Myocyte (in vitro differentiated cells): ENCODE measurements around the gene FRRS1. TPM values are rescaled to one million over a fixed set of nuclear protein-coding genes. Genes with fewer than 3 reads are reported as not detected.
"Not testable (repeated sequence)": the region's sequence is repeated elsewhere in the genome, so short reads cannot be mapped to it uniquely, and the experiment has no call there.

Experiments
- DNase-seq: peaks from one replicate; pipeline ENCODE4 v3.0.0-alpha.2; 2012; ENCODE audit warnings: low read depth
- polyA plus RNA-seq: library from polyadenylated mRNA; unstranded; fragments of >200 nt; gene quantifications from one replicate; pipeline ENCODE4 v1.2.1, GENCODE V29; 2012; ENCODE audit warnings: missing spikeins
- total RNA-seq: library from RNA; depleted of rRNA; stranded (reverse); fragments of >200 nt; gene quantifications from 2 replicates; pipeline ENCODE4 v1.2.3, GENCODE V29; 2014

Gene FRRS1
- 4.1 and 5.6 TPM in 2 replicates for total RNA-seq
- polyA plus RNA-seq: 1.8 TPM

- DNase-seq: peak; percentile 73
Measured at GRCh38 chr1:99766378-99766800, at the start of gene FRRS1. Gene FRRS1 (minus strand): TSS chr1:99766635. CDS start chr1:99748768, 17,867 bp downstream.

- no peak for DNase-seq
Measured at GRCh38 chr1:99814373-99814900, 48.0 kb upstream of the FRRS1 start.

GRCh38 chr1:99811747-99812146 lies 45.3 kb upstream of the FRRS1 start:
- DNase-seq: no peak

- DNase-seq: no peak
Measured at GRCh38 chr1:99811075-99811474, 44.6 kb upstream of the FRRS1 start.

GRCh38 chr1:99808391-99809115 lies 42.1 kb upstream of the FRRS1 start:
- peak; percentile 87 for DNase-seq

- no peak for DNase-seq
Measured at GRCh38 chr1:99806882-99807281, 40.4 kb upstream of the FRRS1 start.

GRCh38 chr1:99801584-99801983 lies 35.1 kb upstream of the FRRS1 start:
- no peak for DNase-seq

GRCh38 chr1:99793861-99794260 lies 27.4 kb upstream of the FRRS1 start:
- DNase-seq: not testable (repeated sequence)

GRCh38 chr1:99789715-99790114 lies 23.3 kb upstream of the FRRS1 start:
- no peak for DNase-seq

- DNase-seq: no peak
Measured at GRCh38 chr1:99788896-99789295, 22.5 kb upstream of the FRRS1 start.

- no peak for DNase-seq
Measured at GRCh38 chr1:99786751-99787501, 20.5 kb upstream of the FRRS1 start.

- no peak for DNase-seq
Measured at GRCh38 chr1:99784809-99785255, 18.4 kb upstream of the FRRS1 start.

GRCh38 chr1:99784143-99784542 lies 17.7 kb upstream of the FRRS1 start:
- peak; percentile 50 for DNase-seq

- DNase-seq: no peak
Measured at GRCh38 chr1:99782920-99783319, 16.5 kb upstream of the FRRS1 start.

- DNase-seq: no peak
Measured at GRCh38 chr1:99782397-99782796, 16.0 kb upstream of the FRRS1 start.

- no peak for DNase-seq
Measured at GRCh38 chr1:99781798-99782197, 15.4 kb upstream of the FRRS1 start.

GRCh38 chr1:99777752-99778151 lies 11.3 kb upstream of the FRRS1 start:
- no peak for DNase-seq

- no peak for DNase-seq
Measured at GRCh38 chr1:99776120-99776519, 9.7 kb upstream of the FRRS1 start.

GRCh38 chr1:99772809-99773208 lies 6.4 kb upstream of the FRRS1 start:
- DNase-seq: no peak

GRCh38 chr1:99771513-99771918 lies 5.1 kb upstream of the FRRS1 start:
- DNase-seq: no peak

GRCh38 chr1:99768524-99769245 lies 2.2 kb upstream of the FRRS1 start:
- no peak for DNase-seq

GRCh38 chr1:99768104-99768503 lies 1.7 kb upstream of the FRRS1 start:
- no peak for DNase-seq
